ENCODE data around the gene ADGRA3.

DNA sequence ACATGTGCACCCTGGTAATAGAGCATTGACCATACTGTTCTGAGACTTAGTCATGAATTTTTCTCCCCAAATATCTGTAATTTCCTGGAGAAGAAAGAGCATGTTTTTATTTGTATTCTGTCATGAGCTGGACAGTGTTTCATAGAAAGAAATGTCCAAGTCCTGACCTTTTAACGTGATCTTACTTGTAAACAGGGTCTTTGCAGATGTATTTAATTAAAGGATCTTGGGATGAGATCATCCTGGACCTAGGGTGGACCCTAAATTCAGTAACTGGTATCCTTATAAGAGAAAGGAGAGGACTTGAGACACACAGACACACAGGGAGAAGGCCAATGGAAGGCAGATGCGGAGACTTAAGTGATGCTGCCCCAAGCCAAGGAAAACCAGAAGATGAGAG lies 3.6 kb downstream of the ADGRA3 start:
- no peak for TF ChIP-seq POLR2A (IDR thresholded peaks at IDR 0.05)
- TF ChIP-seq, protein P1, sequence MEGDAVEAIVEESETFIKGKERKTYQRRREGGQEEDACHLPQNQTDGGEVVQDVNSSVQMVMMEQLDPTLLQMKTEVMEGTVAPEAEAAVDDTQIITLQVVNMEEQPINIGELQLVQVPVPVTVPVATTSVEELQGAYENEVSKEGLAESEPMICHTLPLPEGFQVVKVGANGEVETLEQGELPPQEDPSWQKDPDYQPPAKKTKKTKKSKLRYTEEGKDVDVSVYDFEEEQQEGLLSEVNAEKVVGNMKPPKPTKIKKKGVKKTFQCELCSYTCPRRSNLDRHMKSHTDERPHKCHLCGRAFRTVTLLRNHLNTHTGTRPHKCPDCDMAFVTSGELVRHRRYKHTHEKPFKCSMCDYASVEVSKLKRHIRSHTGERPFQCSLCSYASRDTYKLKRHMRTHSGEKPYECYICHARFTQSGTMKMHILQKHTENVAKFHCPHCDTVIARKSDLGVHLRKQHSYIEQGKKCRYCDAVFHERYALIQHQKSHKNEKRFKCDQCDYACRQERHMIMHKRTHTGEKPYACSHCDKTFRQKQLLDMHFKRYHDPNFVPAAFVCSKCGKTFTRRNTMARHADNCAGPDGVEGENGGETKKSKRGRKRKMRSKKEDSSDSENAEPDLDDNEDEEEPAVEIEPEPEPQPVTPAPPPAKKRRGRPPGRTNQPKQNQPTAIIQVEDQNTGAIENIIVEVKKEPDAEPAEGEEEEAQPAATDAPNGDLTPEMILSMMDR (IDR thresholded peaks at IDR 0.05), result no peak
